ENCODE measurements around the gene TENM4.

The TENM4 gene

GRCh38 chr11:78717041-78717440 is 723.8 kb downstream of the TENM4 start:
- no peak for DNase-seq

DNA sequence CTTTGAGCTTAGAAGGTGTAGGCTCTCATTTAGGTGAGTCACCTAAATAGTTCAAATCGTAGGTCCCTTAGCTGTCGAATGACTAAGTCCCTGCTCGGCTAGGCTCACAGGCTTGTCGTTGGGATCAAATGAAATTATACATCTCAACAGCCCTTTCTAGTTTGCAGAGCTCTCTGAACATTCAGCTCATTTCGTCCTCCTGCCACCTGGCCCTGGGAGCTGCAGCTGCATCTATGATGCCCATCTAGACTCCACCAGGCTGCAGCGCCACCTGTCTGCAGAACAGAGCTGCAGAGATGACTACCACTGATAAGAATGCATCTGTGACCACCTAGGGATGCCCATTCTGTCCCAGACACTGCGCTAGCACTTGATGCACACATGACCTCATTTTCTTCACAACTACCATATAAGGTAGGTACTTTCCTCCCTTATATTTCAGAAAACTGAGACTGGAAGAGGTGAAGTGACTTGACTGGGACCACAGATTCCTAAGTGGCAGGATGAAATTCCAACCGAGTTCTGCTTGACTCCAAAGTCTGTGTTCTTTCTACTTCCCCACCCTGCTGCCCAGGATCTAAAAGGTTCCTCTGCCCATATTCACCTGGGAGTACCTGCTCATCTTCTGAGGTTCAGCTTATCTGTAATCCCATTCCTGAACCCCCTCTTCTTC is 725.1 kb downstream of the TENM4 start:
- peak; percentile 63 to 71 for DNase-seq

- no peak for DNase-seq
Measured at GRCh38 chr11:78714539-78714938, 726.3 kb downstream of the TENM4 start.

GRCh38 chr11:78711735-78712134 is 729.1 kb downstream of the TENM4 start:
- DNase-seq, result no peak

DNA sequence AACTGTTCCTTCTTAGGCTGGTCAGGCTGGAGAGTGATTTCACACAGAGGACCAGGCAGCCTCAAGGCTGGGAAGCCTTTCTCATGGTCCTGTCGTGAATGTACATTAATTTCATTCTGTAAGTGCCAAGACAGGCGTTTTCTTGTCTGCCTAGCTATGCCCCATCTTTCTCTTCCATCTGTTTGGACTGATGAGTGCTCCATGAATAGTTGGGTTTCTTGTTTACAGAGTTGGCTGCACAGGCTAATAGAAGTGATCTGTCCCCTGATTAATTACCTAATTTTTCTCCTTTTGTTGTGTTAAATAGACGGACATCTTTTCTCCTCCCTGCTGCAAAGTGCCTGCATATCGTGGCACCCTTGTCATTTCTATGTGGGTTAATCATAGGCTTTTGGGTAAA is 730.4 kb downstream of the TENM4 start:
- DNase-seq, result no peak

DNA sequence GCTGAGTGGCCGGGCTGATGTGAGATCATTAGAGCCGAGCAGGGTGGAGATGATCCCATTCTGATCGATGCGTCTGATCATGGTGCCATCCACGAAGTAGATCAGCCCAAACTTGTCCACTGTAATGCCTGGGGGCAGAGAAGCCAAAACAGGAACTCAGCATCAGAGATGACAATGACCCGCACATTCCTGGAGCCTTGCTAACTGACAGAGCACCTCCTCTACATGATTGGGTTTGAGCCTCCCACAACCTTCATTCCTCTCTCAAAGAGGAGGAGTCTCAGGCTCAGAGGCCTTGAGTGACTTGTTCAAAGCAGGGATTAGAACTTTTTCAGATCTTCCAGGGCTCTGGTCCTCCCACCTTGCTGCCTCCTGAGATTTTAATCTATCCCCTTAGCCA is 732.4 kb downstream of the TENM4 start:
- DNase-seq, result no peak

DNA sequence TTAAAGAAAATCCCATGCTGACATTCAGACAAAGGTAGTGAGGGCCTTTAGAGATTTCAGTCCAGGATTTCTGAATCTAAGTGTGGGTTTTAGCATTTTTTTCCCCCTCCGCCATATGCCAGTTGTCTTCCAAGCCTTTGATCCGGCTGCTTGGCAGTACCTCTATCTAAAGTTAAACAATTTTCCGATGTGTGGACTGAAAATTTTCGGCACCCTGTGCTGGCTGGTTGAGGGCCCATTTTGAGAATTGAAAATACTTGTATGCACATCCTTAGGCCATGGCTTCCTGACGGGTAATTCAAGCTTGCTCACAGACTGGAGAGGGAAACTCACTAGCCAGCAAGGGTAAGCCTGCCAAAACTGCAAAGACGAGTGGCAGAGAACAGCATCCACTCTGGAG is 734.3 kb downstream of the TENM4 start:
- DNase-seq, result no peak

- DNase-seq, result no peak
Measured at GRCh38 chr11:78704811-78705210, 736.0 kb downstream of the TENM4 start.

DNA sequence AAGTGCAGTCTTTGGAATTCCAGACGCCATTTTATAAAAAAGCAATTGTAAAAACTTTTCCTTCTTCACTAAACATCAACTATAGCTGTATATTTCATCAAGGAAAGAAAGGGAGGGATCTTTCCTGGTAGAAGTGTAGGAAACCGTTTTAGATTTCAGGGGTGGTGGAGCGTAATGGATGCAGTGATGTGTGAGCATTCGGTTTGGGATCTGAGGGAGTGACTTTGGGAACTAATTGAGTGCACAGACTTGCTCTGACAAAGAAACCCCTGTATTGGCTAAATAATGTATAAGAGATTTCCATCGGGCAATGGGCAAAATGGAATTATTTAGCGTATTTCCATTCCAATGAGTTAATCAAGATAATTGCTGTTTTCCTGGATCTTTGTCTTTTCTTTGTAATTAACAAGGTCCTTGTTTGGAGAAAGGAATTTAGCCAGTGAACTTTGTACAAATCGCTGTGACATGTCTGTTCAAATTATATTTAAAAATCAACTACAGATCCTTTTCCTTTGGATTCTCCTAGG is 741.2 kb downstream of the TENM4 start:
- DNase-seq, result no peak

DNA sequence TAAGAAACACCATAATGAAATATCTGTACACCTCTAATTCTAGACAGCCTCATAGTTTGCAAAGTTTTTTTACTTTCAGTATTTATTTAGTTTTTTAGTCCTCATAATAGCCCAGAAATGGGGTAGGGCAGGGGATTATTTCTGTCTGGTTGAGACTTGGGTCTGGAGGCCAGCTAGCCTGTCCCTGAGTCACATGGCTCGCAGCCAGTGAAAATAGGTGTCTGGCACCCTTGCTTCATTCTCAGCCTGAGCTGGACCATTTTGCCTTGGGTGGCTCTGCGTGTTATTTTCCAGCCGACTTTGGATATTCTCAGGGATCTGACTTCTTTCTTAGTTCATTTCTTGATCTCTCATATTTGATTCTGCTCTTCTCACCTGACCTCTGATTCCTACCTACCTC is 742.2 kb downstream of the TENM4 start:
- DNase-seq, result no peak

GRCh38 chr11:78696177-78696576 is 744.7 kb downstream of the TENM4 start:
- DNase-seq, result no peak

DNA sequence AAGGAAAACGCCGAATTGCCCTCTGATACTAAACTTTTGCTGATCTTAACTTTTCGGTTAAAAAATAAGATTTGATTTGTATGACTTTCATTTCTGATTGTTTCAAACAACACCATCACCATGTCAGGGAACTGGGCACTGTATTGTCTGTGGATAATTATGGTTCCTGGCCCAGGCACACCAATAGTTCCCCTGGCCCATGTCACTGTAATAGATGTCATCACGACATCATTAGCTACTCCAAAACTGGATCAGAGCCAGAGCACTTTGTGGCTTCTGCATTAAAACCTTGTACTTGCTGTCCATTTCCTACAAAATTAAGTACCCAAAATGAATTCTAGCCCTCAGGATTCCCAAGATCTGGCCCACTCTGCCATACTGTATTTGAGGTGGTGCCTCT is 746.7 kb downstream of the TENM4 start:
- no peak for DNase-seq

GRCh38 chr11:78691215-78691614 is 749.6 kb downstream of the TENM4 start:
- no peak for DNase-seq

DNA sequence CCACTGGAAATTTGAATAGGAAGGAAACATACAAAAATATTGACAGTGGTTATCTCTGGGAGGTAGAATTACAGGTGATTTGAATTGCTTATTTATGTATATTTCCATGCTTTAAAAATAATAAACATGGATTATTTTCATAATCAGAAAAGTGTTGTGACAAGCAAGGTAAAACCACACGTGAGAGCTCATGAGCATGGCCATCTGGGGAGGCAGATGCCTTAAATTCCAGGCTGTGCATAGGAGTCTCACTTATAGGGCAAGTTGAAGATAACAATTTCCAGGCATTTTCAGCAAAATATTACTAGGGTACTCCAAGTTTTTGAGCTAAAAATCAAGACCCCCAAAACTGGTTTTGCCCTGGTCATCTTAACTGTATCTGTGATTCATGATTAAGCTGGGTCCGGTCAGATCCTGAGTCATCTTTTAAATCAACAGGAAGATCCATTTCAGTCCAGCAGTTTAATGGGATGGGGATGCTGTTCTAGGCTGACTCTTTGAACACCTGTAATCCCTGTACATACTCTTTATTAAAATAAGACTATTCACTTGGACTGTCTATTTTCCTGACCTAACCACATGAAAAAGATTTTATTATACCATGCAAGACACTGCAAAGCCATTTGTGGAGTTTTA is 750.4 kb downstream of the TENM4 start:
- DNase-seq, result no peak

- DNase-seq, result no peak
Measured at GRCh38 chr11:78689585-78690153, 751.2 kb downstream of the TENM4 start.

- DNase-seq, result no peak
Measured at GRCh38 chr11:78689101-78689500, 751.7 kb downstream of the TENM4 start.

DNA sequence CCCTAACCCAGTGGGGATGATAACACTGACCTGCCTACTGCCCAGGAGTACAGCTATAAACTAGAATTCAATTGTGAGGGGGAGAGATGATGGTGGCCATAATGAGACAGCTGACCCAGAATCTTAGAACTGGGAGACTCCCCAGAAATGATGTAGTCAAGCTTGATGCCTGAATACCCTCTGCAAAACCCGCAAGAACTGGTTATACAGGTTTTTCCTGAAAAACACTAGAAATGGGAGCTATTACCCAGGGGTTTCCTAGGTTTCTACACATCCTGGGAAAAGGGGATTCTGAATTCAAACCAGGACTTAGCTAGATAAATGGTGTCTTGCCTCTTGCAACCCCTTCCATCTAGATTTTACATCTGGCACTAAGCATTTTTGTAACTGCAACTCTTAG is 752.4 kb downstream of the TENM4 start:
- DNase-seq, result no peak

DNA sequence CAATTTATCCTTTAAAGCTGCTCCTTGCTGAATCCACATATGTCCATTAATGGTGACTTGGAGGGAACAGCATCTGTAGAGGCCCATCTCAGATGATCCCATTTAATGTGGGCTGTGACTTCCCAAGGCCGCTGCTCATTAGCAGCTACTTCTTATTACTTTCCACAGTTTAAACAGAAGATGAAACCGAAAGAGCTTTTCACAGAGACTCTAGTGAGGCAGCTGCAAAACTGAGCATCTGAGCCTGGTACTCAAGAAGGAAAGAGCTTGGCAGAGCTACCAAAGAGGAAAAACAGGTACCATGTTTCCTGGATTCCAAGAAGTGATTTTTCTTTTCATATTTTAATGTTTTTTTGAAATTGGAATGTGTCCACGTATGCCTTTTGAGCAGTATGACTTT is 755.7 kb downstream of the TENM4 start:
- no peak for DNase-seq

GRCh38 chr11:78684377-78684776 is 756.5 kb downstream of the TENM4 start:
- no peak for DNase-seq

DNA sequence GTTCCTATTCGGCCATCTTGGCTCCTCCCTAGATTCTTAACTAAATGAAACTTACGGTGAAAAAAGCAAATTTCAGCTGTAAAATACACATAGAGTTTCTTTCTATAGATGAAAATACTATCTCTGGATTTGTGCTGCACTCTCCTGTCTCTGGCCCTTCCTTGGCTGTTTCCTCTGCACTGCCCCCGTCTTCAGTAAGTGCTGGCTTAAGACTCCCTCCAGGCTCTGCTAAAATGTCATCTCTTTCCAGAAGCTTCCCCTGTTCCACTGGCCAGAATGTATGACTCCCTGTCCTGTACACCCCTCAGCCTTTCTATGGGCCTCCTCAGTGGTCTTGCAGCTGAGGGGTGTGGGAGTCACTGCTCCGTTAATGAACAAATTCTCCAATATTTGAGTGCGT is 757.1 kb downstream of the TENM4 start:
- no peak for DNase-seq

GRCh38 chr11:78676026-78676557 is 764.7 kb downstream of the TENM4 start:
- DNase-seq, result no peak

DNA sequence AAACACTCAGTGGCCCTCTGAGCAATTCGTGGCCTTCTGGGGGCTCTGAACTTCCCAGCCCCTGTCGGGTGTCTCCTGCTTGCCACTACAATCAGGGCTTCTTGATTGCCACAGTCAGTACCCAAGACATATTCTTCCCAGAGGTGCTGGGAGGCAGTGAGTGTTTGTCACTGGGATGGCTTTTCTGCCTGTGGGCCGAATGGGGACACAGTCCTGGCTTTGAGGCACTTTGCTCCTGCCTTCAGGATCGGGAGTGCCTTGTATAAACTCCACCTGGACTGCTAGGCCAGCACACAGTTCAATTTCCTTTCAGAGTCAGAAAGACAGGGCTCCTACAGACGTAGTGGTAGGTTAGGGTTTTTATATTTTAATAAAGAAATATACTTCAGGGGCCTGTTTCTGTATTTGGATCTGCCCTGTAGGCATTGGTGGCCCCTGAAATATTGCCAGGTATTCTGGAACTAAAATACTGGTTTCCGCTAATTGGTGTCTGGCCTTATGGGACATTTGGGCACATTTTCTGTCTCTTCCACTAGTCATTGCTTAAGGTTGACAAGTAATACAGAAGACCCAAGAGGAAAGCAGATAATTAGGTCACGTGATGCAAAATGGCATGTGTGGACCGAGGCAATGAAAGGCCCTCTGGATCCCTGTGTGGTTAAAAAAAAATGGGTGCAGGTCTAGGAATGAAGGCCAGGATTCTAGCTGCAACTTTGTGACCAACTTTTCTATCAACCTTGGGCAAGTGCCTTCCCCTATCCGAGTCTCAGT is 767.8 kb downstream of the TENM4 start:
- DNase-seq, result no peak

- no peak for DNase-seq
Measured at GRCh38 chr11:78669249-78669648, 771.6 kb downstream of the TENM4 start.

Data from activated CD4-positive, alpha-beta T cell treated with anti-CD3 and anti-CD28 coated beads, Interleukin-2, amount 50 U/mL, for 48 hours (primary cell).